HepG2 (cell line): ENCODE data around the gene HDAC10. TPM values are rescaled to one million over a fixed set of nuclear protein-coding genes. Genes with fewer than 3 reads are reported as not detected.

ENCODE experiments used
- ATAC-seq: fragments of 200-7000 bp; cut with Tn5 transposase; 3 replicates; pipeline ENCODE4 v1.9.1; 2020; ENCODE audit warnings: mild to moderate bottlenecking, moderate library complexity
- BruUV-seq: library from RNA; stranded (reverse); fragments of 400-500 nt; replicated peaks from 2 replicates; lab custom pipeline; 2021; lab: Mats Ljungman, UMichigan
- CTCF ChIA-PET: fragments of 300-600 bp; formaldehyde crosslinking; extraction: SDS; loops from one replicate; lab custom pipeline; 2021; ENCODE audit warnings: low total read pairs, inconsistent platforms, low intra/inter-chr PET ratio; lab: Yijun Ruan, JAX
- POLR2A ChIA-PET: fragments of 350-600 bp; sonication (Branson Sonifier 250); formaldehyde crosslinking; loops from one replicate; lab custom pipeline; 2020; ENCODE audit warnings: antibody characterized with exemption, inconsistent platforms; lab: Yijun Ruan, JAX
- DNase-seq: peaks from one replicate; pipeline ENCODE4 v3.0.0-alpha.2; 2015; ENCODE audit warnings: low spot score
- FAIRE-seq: peaks from 3 replicates; lab custom pipeline; 2011; peaks lifted over from hg19 to GRCh38; lab: Jason Lieb, UNC
- H2AFZ ChIP-seq: one replicate; pipeline ENCODE4 v1.6.1; 2011; ENCODE audit warnings: low read length, inconsistent platforms
- H3K27ac ChIP-seq: fragments of 300-600 bp; 3 replicates; pipeline ENCODE4 v1.8.0; 2011; ENCODE audit warnings: mixed run types, mild to moderate bottlenecking, mixed read lengths, low read length, inconsistent platforms; ENCODE audit not compliant: insufficient read depth; ENCODE audit errors: extremely low read length
- H3K27me3 ChIP-seq, 2 experiments: fragments of 200-600 bp in 1 of 2; 2 replicates in 1 of 2; 3 replicates in 1 of 2; pipeline versions ENCODE4 v1.6.0 to v1.8.0; 2011; ENCODE audit warnings: low read length in 2 of 2, mild to moderate bottlenecking in 2 of 2, moderate library complexity in 2 of 2, inconsistent platforms in 1 of 2; ENCODE audit not compliant: insufficient read depth in 2 of 2, control insufficient read depth in 1 of 2
- H3K36me3 ChIP-seq, 2 experiments: fragments of 200-600 bp in 1 of 2; replicated peaks in 1 of 2; 2 replicates in 1 of 2; 3 replicates in 1 of 2; pipeline versions ENCODE4 v1.5.1 to v1.8.0; 2011; ENCODE audit warnings: low read length in 2 of 2, inconsistent platforms in 1 of 2; ENCODE audit not compliant: insufficient read depth in 2 of 2, control insufficient read depth in 1 of 2
- H3K4me1 ChIP-seq: 2 replicates; pipeline ENCODE4 v1.5.1; 2012; ENCODE audit warnings: low read length, inconsistent platforms; ENCODE audit not compliant: insufficient read depth
- H3K4me2 ChIP-seq: 2 replicates; pipeline ENCODE4 v1.6.0; 2011; ENCODE audit warnings: low read depth, low read length, inconsistent platforms
- H3K4me3 ChIP-seq, 3 experiments: fragments of 200-600 bp in 1 of 3; sonication (generic), shearing (Covaris generic) in 1 of 3; replicated peaks in 1 of 3; 2 replicates each; pipeline ENCODE4 v1.5.1; 2011 to 2016; ENCODE audit warnings: low read length in 3 of 3, inconsistent platforms in 2 of 3, low read depth in 2 of 3, mild to moderate bottlenecking in 2 of 3, control low read depth in 1 of 3, mixed read lengths in 1 of 3; ENCODE audit not compliant: insufficient read depth in 1 of 3
- H3K79me2 ChIP-seq: one replicate; pipeline ENCODE4 v1.6.1; 2011; ENCODE audit warnings: low read length, inconsistent platforms; ENCODE audit not compliant: insufficient read depth
- H3K9ac ChIP-seq: 2 replicates; pipeline ENCODE4 v1.6.0; 2011; ENCODE audit warnings: mild to moderate bottlenecking, low read depth, low read length, inconsistent platforms; ENCODE audit not compliant: insufficient read depth
- H3K9me3 ChIP-seq: 2 replicates; pipeline ENCODE4 v1.5.1; 2012; ENCODE audit warnings: mild to moderate bottlenecking, low read length
- H4K20me1 ChIP-seq: 2 replicates; pipeline ENCODE4 v1.6.0; 2011; ENCODE audit warnings: inconsistent platforms, mild to moderate bottlenecking, low read length, moderate library complexity; ENCODE audit not compliant: insufficient read depth
- CBX2 ChIP-seq, 2 experiments: fragments of 200-600 bp in 1 of 2; sonication (generic); formaldehyde crosslinking in 1 of 2; IDR thresholded peaks; 2 replicates each; pipeline versions ENCODE4 v1.7.0 to v1.8.1; 2018 to 2022; ENCODE audit warnings: low read depth in 2 of 2, low read length in 1 of 2, mild to moderate bottlenecking in 1 of 2, missing genetic modification reagents in 1 of 2
- MAZ ChIP-seq, 2 experiments: sonication (generic) in 1 of 2; formaldehyde crosslinking in 1 of 2; IDR thresholded peaks; 2 replicates each; pipeline versions ENCODE4 v1.5.0 to v1.6.1; 2012 to 2020; ENCODE audit warnings: low read depth in 2 of 2, mild to moderate bottlenecking in 2 of 2, borderline replicate concordance in 1 of 2, improper control_type of control experiment in 1 of 2, low read length in 1 of 2, missing genetic modification reagents in 1 of 2, moderate library complexity in 1 of 2
- NFIB ChIP-seq: sonication (generic); formaldehyde crosslinking; IDR thresholded peaks from 2 replicates; pipeline ENCODE4 v1.9.0; 2021; ENCODE audit warnings: missing genetic modification reagents, mild to moderate bottlenecking, borderline replicate concordance
- PLRG1 ChIP-seq: fragments of 450-650 bp; conservative IDR thresholded peaks from 2 replicates; pipeline ENCODE4 v1.6.1; 2016
- THAP9 ChIP-seq: sonication (generic); formaldehyde crosslinking; IDR thresholded peaks from 2 replicates; pipeline ENCODE4; 2020; ENCODE audit warnings: missing genetic modification reagents, mild to moderate bottlenecking, borderline replicate concordance
- ZBED4 ChIP-seq: sonication (generic); formaldehyde crosslinking; IDR thresholded peaks from 2 replicates; pipeline ENCODE4 v1.4.0; 2020; ENCODE audit warnings: missing genetic modification reagents, borderline replicate concordance
- ZBTB33 ChIP-seq: sonication (generic); formaldehyde crosslinking; IDR thresholded peaks from 2 replicates; pipeline ENCODE4 v1.4.0; 2020; ENCODE audit warnings: missing genetic modification reagents
- ZMAT5 ChIP-seq: sonication (generic); formaldehyde crosslinking; IDR thresholded peaks from 2 replicates; pipeline ENCODE4 v1.5.0; 2020; ENCODE audit warnings: mild to moderate bottlenecking, low read depth, missing genetic modification reagents, borderline replicate concordance
- ZNF614 ChIP-seq: IDR thresholded peaks from 2 replicates; pipeline ENCODE4 v1.6.1; 2018; ENCODE audit warnings: missing biosample characterization, missing genetic modification reagents, inconsistent platforms, borderline replicate concordance
- WGBS: methylation state at CpG from one replicate; pipeline ENCODE4 v1.1.6; 2017; ENCODE audit warnings: low lambda C conversion rate; 5-methylcytosine and 5-hydroxymethylcytosine counted together
- in situ Hi-C: cut with HindIII; loops from 2 replicates; pipeline ENCODE4 v1.10.0; 2017; ENCODE audit warnings: low pct_unique_long_range_greater_than_20kb; ENCODE audit not compliant: extremely low pct_ligation_motif_present
- intact Hi-C: fragments of 100-400 bp; cut with micrococcal nuclease; formaldehyde crosslinking; loops from one replicate; pipeline ENCODE4 v1.10.0; 2022; ENCODE audit not compliant: unreplicated experiment
- polyA plus RNA-seq, 8 experiments: library from polyadenylated mRNA; depleted of rRNA in 3 of 8; stranded (reverse) in 7 of 8; unstranded in 1 of 8; fragments of >200 nt; fragmentation: Illumina TruSeq in 4 of 8; extraction: Trizol in 4 of 8; gene quantifications; 2 replicates each; pipeline versions ENCODE4 v1.2.1 to v1.2.3, GENCODE V29; 2011 to 2016; ENCODE audit warnings: low read depth in 4 of 8, missing spikeins in 1 of 8, mixed read lengths in 1 of 8; ENCODE audit not compliant: insufficient read depth in 1 of 8
- total RNA-seq, 5 experiments: library from RNA; depleted of rRNA; stranded (reverse); fragments of >200 nt; fragmentation: Illumina TruSeq; extraction: Trizol; gene quantifications; 2 replicates each; pipeline ENCODE4 v1.2.3, GENCODE V29; 2016; ENCODE audit warnings: low read depth in 1 of 5

Gene HDAC10
- total and polyA plus RNA-seq, 2 of the 13 experiments (the other 11 are each of a cell fraction or from before 2014, with no cell fraction given), result 13.9 to 14.9 TPM

- TF ChIP-seq CBX2 (IDR thresholded peaks at IDR 0.05; ENCODE audit: low read depth, low read length) (no peak), CBX2 (CRISPR knock-in tag; IDR thresholded peaks at IDR 0.05; ENCODE audit: low read depth) (no peak), NFIB (CRISPR knock-in tag) (no peak), MAZ (IDR thresholded peaks at IDR 0.05; ENCODE audit: borderline replicate concordance, low read depth, low read length) (no peak), MAZ (CRISPR knock-in tag; IDR thresholded peaks at IDR 0.05; ENCODE audit: low read depth) (no peak), ZMAT5 (no peak), THAP9 (no peak)
- TF ChIP-seq, all 625 proteins: peak for 6
Observed at GRCh38 chr22:50219800-50220602, 31.1 kb downstream of the HDAC10 start (continued).

- Histone ChIP-seq H3K9me3 (no peaks in the 10 kb centered on the region), H3K27ac (no peak overlapping the region), H2AFZ (no peak overlapping the region), H3K4me2 (no peak overlapping the region), H3K79me2 (peaks cover 4% of the 10 kb centered on the region), H3K36me3 (peaks cover 24 to 73% of the 10 kb centered on the region in 2 experiments; a peak in 4 of 5 replicates), H3K4me1 (no peaks in the 10 kb centered on the region), H4K20me1 (peaks cover 5% of the 10 kb centered on the region; the same call in 1 of the 2 replicates), H3K4me3 (no peak overlapping the region), H3K27me3 (no peaks in the 10 kb centered on the region), H3K9ac (no peak overlapping the region)
- no peak for FAIRE-seq
- no TSS peak for BruUV-seq
- WGBS, result 91% methylated on average over 29 of the region's 42 CpGs
- intact Hi-C loops, result no loop called here
- ATAC-seq, result peak; percentile 19
- ChIA-PET POLR2A (interaction anchor here (1.3 kb wide), 1 partner anchor 31 kb away, joined by 3 read pairs; the partner anchor contains the start of gene HDAC10), CTCF (no interaction called here)
- in situ Hi-C loops, result no loop called here
- DNase-seq, result peak; percentile 32
- TF ChIP-seq ZBED4 (CRISPR knock-in tag) (no peak), ZBTB33 (CRISPR knock-in tag) (0 out of 2 replicates have a peak, but pooled peaks have one; percentile 12), PLRG1 (no peak), ZNF614 (CRISPR knock-in tag) (no peak)
Observed at GRCh38 chr22:50218996-50219727, 31.9 kb downstream of the HDAC10 start.
